ENCODE measurements around the gene SIM1. TPM values are rescaled to one million over a fixed set of nuclear protein-coding genes. Genes with fewer than 3 reads are reported as not detected.

The SIM1 gene
- total RNA-seq, 2 donors from 2014 or later: not detected

DNA sequence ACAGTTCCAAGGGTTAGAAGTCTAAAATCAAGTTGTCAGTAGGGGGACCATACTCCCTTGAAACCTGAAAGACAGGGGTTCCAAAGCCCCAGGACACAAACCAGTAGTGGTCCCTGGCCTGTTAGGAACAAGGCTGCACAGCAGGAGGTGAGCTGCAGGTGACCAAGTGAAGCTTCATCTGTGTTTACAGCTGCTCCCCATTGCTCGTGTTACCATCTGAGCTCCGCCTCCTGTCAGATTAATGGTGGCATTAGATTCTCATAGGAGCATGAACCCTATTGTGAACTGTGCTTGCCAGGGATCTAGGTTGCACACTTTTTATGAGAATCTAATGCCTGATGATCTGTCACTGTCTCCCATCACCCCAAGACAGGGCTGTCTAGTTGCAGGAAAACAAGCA lies 25.3 kb upstream of the SIM1 start:
- DNase-seq (ENCODE audit: low spot score) (no peak), ATAC-seq (ENCODE audit: insufficient number of reproducible peaks, low FRiP score, low read depth) (no peak)
- TF ChIP-seq, protein P1, sequence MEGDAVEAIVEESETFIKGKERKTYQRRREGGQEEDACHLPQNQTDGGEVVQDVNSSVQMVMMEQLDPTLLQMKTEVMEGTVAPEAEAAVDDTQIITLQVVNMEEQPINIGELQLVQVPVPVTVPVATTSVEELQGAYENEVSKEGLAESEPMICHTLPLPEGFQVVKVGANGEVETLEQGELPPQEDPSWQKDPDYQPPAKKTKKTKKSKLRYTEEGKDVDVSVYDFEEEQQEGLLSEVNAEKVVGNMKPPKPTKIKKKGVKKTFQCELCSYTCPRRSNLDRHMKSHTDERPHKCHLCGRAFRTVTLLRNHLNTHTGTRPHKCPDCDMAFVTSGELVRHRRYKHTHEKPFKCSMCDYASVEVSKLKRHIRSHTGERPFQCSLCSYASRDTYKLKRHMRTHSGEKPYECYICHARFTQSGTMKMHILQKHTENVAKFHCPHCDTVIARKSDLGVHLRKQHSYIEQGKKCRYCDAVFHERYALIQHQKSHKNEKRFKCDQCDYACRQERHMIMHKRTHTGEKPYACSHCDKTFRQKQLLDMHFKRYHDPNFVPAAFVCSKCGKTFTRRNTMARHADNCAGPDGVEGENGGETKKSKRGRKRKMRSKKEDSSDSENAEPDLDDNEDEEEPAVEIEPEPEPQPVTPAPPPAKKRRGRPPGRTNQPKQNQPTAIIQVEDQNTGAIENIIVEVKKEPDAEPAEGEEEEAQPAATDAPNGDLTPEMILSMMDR (IDR thresholded peaks at IDR 0.05): no peak
- H3K9me3 ChIP-seq: no peaks in the 10 kb centered on the region
- no peaks in the 10 kb centered on the region for H3K36me3 ChIP-seq
- H3K4me3 ChIP-seq: no peak overlapping the region
- H3K4me1 ChIP-seq (ENCODE audit: control insufficient read depth in 1 of 2, low read depth in 2 of 2): no peaks in the 10 kb centered on the region
- no peaks in the 10 kb centered on the region for H3K27me3 ChIP-seq (replicated peaks; ENCODE audit: insufficient read depth)
- no peak overlapping the region for H3K27ac ChIP-seq

DNA sequence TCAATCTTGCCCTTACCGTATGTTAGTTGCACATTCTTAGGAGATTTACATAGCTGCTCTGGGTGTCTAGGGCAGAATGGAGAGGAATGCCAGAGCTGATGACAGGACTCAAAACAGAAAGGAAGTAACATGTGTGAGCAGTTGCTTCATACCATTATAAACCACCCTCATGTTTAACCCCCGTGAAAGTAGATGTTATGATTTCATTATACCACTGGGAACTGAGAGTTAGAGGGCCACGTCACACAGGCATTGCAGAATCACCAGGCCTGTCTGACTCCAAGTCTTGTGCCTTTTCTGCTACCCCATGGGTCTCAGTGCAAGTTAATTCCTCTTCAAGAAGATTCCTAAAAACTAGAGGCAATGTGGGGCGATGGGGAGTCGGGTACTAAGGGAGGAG lies 23.5 kb upstream of the SIM1 start:
- no peaks in the 10 kb centered on the region for H3K27me3 ChIP-seq (replicated peaks; ENCODE audit: insufficient read depth)
- H3K4me3 ChIP-seq: no peak overlapping the region
- H3K4me1 ChIP-seq (ENCODE audit: control insufficient read depth in 1 of 2, low read depth in 2 of 2): no peaks in the 10 kb centered on the region
- DNase-seq (ENCODE audit: low spot score) (no peak), ATAC-seq (ENCODE audit: insufficient number of reproducible peaks, low FRiP score, low read depth) (no peak)
- H3K36me3 ChIP-seq: no peaks in the 10 kb centered on the region
- H3K9me3 ChIP-seq: no peaks in the 10 kb centered on the region
- TF ChIP-seq, protein P1 (IDR thresholded peaks at IDR 0.05): no peak
- no peak overlapping the region for H3K27ac ChIP-seq

DNA sequence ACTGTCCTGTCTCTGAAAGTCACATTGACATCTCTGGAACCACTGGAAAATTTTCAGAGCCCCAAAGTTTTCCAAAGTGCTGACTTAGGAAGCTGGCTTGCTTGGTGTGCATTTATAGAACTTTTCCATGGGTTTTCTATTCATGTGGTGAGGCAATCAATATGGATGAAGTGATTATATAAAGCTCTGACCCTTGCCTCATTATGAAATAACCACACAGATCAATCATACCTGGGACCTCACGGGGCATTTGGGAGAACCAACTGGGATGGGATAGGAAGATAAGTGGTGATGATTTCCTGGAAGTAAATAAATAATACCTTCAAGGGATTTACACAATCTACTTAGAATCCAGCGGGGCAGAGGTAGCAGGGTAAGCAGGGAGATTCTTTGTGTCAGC lies 22.9 kb upstream of the SIM1 start:
- no peaks in the 10 kb centered on the region for H3K27me3 ChIP-seq (replicated peaks; ENCODE audit: insufficient read depth)
- DNase-seq (ENCODE audit: low spot score) (no peak), ATAC-seq (ENCODE audit: insufficient number of reproducible peaks, low FRiP score, low read depth) (no peak)
- H3K27ac ChIP-seq: no peak overlapping the region
- H3K4me3 ChIP-seq: no peak overlapping the region
- TF ChIP-seq, protein P1 (IDR thresholded peaks at IDR 0.05): no peak
- H3K4me1 ChIP-seq (ENCODE audit: control insufficient read depth in 1 of 2, low read depth in 2 of 2): no peaks in the 10 kb centered on the region
- H3K36me3 ChIP-seq: no peaks in the 10 kb centered on the region
- no peaks in the 10 kb centered on the region for H3K9me3 ChIP-seq

DNA sequence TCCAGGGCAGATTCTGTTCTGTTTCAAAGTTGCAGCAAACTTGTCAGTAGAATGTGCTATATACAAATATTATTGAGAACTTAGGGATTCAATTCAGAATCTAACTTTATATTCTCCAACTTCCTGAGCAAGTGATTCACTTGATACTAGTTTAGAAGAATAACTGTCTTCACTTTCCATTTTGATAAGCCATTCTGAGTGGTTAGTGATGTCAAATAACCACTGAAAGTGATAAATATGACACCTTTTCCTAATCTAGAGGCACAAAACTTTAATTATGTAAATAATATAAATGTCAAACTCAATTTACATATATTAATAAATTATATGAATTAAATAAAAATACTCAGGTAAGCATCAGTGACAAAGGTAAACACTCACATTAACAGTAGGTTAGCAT lies 20.5 kb upstream of the SIM1 start:
- no peak for ATAC-seq (ENCODE audit: insufficient number of reproducible peaks, low FRiP score, low read depth)
- Histone ChIP-seq H3K9me3 (no peaks in the 10 kb centered on the region), H3K36me3 (no peaks in the 10 kb centered on the region), H3K27ac (no peak overlapping the region), H3K4me1 (ENCODE audit: control insufficient read depth in 1 of 2, low read depth in 2 of 2) (no peaks in the 10 kb centered on the region), H3K27me3 (replicated peaks; ENCODE audit: insufficient read depth) (no peaks in the 10 kb centered on the region), H3K4me3 (no peak overlapping the region)
- TF ChIP-seq, protein P1 (IDR thresholded peaks at IDR 0.05): no peak
- no peak for DNase-seq (ENCODE audit: low spot score)

DNA sequence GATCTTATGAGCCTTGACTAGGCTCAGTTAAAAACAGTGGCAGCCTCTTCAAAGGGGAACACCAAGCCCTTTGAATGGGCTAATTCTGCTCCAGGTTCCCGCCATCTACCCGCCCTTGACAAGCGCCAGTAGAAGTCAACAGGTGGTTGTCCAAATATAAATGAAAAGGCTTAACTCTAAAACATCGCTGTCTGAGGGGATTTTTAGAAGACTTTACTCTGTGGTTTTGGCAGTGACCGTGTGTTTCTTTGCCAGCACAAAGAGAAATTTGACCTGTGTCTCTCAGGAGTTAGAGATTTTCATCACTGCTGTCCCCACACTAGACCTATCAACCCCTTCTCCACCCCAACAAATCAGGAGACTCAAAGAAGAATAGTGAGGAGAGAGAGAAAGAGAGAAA lies 19.8 kb upstream of the SIM1 start:
- H3K36me3 ChIP-seq: no peaks in the 10 kb centered on the region
- ATAC-seq (ENCODE audit: insufficient number of reproducible peaks, low FRiP score, low read depth): no peak
- TF ChIP-seq, protein P1 (IDR thresholded peaks at IDR 0.05): no peak

More for the DNA sequence above, 19.8 kb upstream of the SIM1 start:
- Histone ChIP-seq H3K27me3 (replicated peaks; ENCODE audit: insufficient read depth) (no peaks in the 10 kb centered on the region), H3K9me3 (no peaks in the 10 kb centered on the region), H3K4me1 (ENCODE audit: control insufficient read depth in 1 of 2, low read depth in 2 of 2) (no peaks in the 10 kb centered on the region), H3K27ac (no peak overlapping the region), H3K4me3 (no peak overlapping the region)
- no peak for DNase-seq (ENCODE audit: low spot score)
